Neural cell (in vitro differentiated cells): ENCODE measurements around the gene MAP6. TPM values are rescaled to one million over a fixed set of nuclear protein-coding genes. Genes with fewer than 3 reads are reported as not detected.

ENCODE experiments used
- H2AFZ ChIP-seq: fragments of 200-600, 300-800 bp; sonication (generic), shearing (Covaris generic); 2 replicates; pipeline ENCODE4 v1.6.0; 2014; ENCODE audit warnings: low read depth, mild to moderate bottlenecking, antibody characterized with exemption, low read length, moderate library complexity
- H3F3A ChIP-seq: fragments of 200-600 bp; shearing (Covaris generic); 2 replicates; pipeline ENCODE4 v1.6.1; 2016; ENCODE audit warnings: mild to moderate bottlenecking, moderate library complexity, mixed read lengths, antibody characterized with exemption, low read length; ENCODE audit not compliant: insufficient read depth, poor library complexity, severe bottlenecking
- H3K27ac ChIP-seq: fragments of 200-600, 300-800 bp; sonication (generic), shearing (Covaris generic); 2 replicates; pipeline ENCODE4 v1.5.1; 2014; ENCODE audit warnings: mild to moderate bottlenecking, low read length, moderate library complexity
- H3K27me3 ChIP-seq: fragments of 300-800, 200-600 bp; sonication (generic), shearing (Covaris generic); 2 replicates; pipeline ENCODE4 v1.6.0; 2014; ENCODE audit warnings: mild to moderate bottlenecking, low read depth, low read length, moderate library complexity; ENCODE audit not compliant: insufficient read depth
- H3K36me3 ChIP-seq: fragments of 300-800, 200-600 bp; sonication (generic), shearing (Covaris generic); 2 replicates; pipeline ENCODE4 v1.5.1; 2014; ENCODE audit warnings: mild to moderate bottlenecking, antibody characterized with exemption, low read length, moderate library complexity; ENCODE audit not compliant: insufficient read depth
- H3K4me2 ChIP-seq: fragments of 300-800, 200-600 bp; sonication (generic), shearing (Covaris generic); 2 replicates; pipeline ENCODE4 v1.6.0; 2014; ENCODE audit warnings: mild to moderate bottlenecking, low read length
- H3K4me3 ChIP-seq: fragments of 300-800, 200-600 bp; sonication (generic), shearing (Covaris generic); 2 replicates; pipeline ENCODE4 v1.5.1; 2014; ENCODE audit warnings: mild to moderate bottlenecking, low read length, moderate library complexity
- H3K79me2 ChIP-seq: fragments of 200-600 bp; shearing (Covaris generic); replicated peaks from 2 replicates; pipeline ENCODE4 v1.6.0; 2014; ENCODE audit warnings: mild to moderate bottlenecking, low read length, moderate library complexity; ENCODE audit not compliant: insufficient read depth
- H3K9ac ChIP-seq: fragments of 300-800, 200-600 bp; sonication (generic), shearing (Covaris generic); 2 replicates; pipeline ENCODE4 v1.6.1; 2016; ENCODE audit warnings: mild to moderate bottlenecking, low read length, mixed read lengths
- H3K9me2 ChIP-seq: fragments of 200-600 bp; shearing (Covaris generic); 2 replicates; pipeline ENCODE4 v1.6.1; 2016; ENCODE audit warnings: mild to moderate bottlenecking, low read length, mixed read lengths; ENCODE audit not compliant: insufficient read depth
- H3K9me3 ChIP-seq: fragments of 200-600, 300-800 bp; sonication (generic), shearing (Covaris generic); 2 replicates; pipeline ENCODE4 v1.6.1; 2016; ENCODE audit warnings: mild to moderate bottlenecking, mixed run types, low read length, moderate library complexity, mixed read lengths
- H4K20me1 ChIP-seq: fragments of 200-600 bp; shearing (Covaris generic); 2 replicates; pipeline ENCODE4 v1.6.1; 2016; ENCODE audit warnings: mild to moderate bottlenecking, mixed run types; ENCODE audit not compliant: insufficient read depth
- CTCF ChIP-seq: fragments of 450-650 bp; IDR thresholded peaks from 2 replicates; pipeline ENCODE4 v1.5.1; 2014; ENCODE audit warnings: antibody characterized with exemption, mild to moderate bottlenecking, moderate library complexity; ENCODE audit not compliant: poor library complexity, severe bottlenecking
- EP300 ChIP-seq: fragments of 450-650 bp; conservative IDR thresholded peaks from 2 replicates; pipeline ENCODE4 v1.6.1; 2014; ENCODE audit warnings: antibody characterized with exemption, mild to moderate bottlenecking, moderate library complexity; ENCODE audit not compliant: poor library complexity, severe bottlenecking
- EZH2 ChIP-seq: fragments of 200-600, 300-800 bp; shearing (Covaris generic), sonication (generic); IDR thresholded peaks from 2 replicates; pipeline ENCODE4 v1.6.1; 2014; ENCODE audit warnings: antibody characterized with exemption, low read length, borderline replicate concordance, mild to moderate bottlenecking; ENCODE audit not compliant: insufficient read depth, poor library complexity, severe bottlenecking
- MXI1 ChIP-seq: fragments of 450-650 bp; conservative IDR thresholded peaks from 2 replicates; pipeline ENCODE4 v1.6.1; 2014; ENCODE audit warnings: antibody characterized with exemption, mild to moderate bottlenecking; ENCODE audit not compliant: poor library complexity, severe bottlenecking
- POLR2AphosphoS5 ChIP-seq: IDR thresholded peaks from 2 replicates; pipeline ENCODE4 v1.6.1; 2012
- RAD21 ChIP-seq: fragments of 450-650 bp; conservative IDR thresholded peaks from 2 replicates; pipeline ENCODE4 v1.6.1; 2014; ENCODE audit warnings: antibody characterized with exemption, mild to moderate bottlenecking, moderate library complexity
- REST ChIP-seq: IDR thresholded peaks from 2 replicates; pipeline ENCODE4 v1.6.1; 2012; ENCODE audit warnings: borderline replicate concordance
- SMC3 ChIP-seq: fragments of 450-650 bp; conservative IDR thresholded peaks from 2 replicates; pipeline ENCODE4 v1.6.1; 2014; ENCODE audit warnings: antibody characterized with exemption, mild to moderate bottlenecking, moderate library complexity; ENCODE audit not compliant: poor library complexity
- TAF1 ChIP-seq: IDR thresholded peaks from 2 replicates; pipeline ENCODE4 v1.6.1; 2012; ENCODE audit warnings: low read depth
- polyA plus RNA-seq: library from polyadenylated mRNA; depleted of rRNA; stranded (reverse); fragments of >200 nt; gene quantifications from 2 replicates; pipeline ENCODE4 v1.2.3, GENCODE V29; 2014

MAP6 gene
- polyA plus RNA-seq, 1 donor from 2014 or later, result 178 TPM

- H3K9me3 ChIP-seq, result no peaks in the 10 kb centered on the region
- no peak overlapping the region for H3K27ac ChIP-seq
- H3F3A ChIP-seq, result no peaks in the 10 kb centered on the region
- no peaks in the 10 kb centered on the region for H3K36me3 ChIP-seq
- H3K4me3 ChIP-seq, result no peak overlapping the region
- H3K4me2 ChIP-seq, result no peak overlapping the region
- H3K27me3 ChIP-seq, result no peaks in the 10 kb centered on the region
- H4K20me1 ChIP-seq, result no peaks in the 10 kb centered on the region
- H3K79me2 ChIP-seq, result no peaks in the 10 kb centered on the region
- TF ChIP-seq EP300 (no peak), TAF1 (no peak), REST (no peak), RAD21 (no peak), POLR2AphosphoS5 (no peak), CTCF (no peak), MXI1 (no peak), SMC3 (no peak)
- H3K9me2 ChIP-seq, result no peaks in the 10 kb centered on the region
- H2AFZ ChIP-seq, result no peak overlapping the region
- no peak overlapping the region for H3K9ac ChIP-seq
Measured at GRCh38 chr11:75705541-75705940, 36.7 kb upstream of the MAP6 start.

- Histone ChIP-seq H3K9ac (no peak overlapping the region), H3K9me2 (no peaks in the 10 kb centered on the region), H3K36me3 (no peaks in the 10 kb centered on the region), H3K9me3 (no peaks in the 10 kb centered on the region), H3K4me3 (no peak overlapping the region), H2AFZ (no peak overlapping the region), H4K20me1 (no peaks in the 10 kb centered on the region), H3F3A (no peaks in the 10 kb centered on the region), H3K79me2 (no peaks in the 10 kb centered on the region), H3K27ac (no peak overlapping the region), H3K27me3 (no peaks in the 10 kb centered on the region), H3K4me2 (no peak overlapping the region)
- TF ChIP-seq RAD21 (no peak), SMC3 (no peak), MXI1 (no peak), POLR2AphosphoS5 (no peak), CTCF (no peak), REST (no peak), TAF1 (no peak), EZH2 (no peak), EP300 (no peak)
Measured at GRCh38 chr11:75703695-75704237, 34.9 kb upstream of the MAP6 start.
